GM21526 (cell line): ENCODE data around the gene EDAR.

Source experiments
- ATAC-seq: cut with Tn5 transposase; IDR thresholded peaks from one replicate; pipeline ENCODE4 v1.9.1; 2021; ENCODE audit warnings: moderate library complexity; ENCODE audit not compliant: unreplicated experiment, low FRiP score

The EDAR gene

GRCh38 chr2:108926561-108927380, 62.2 kb downstream of the EDAR start:
- ATAC-seq: no peak

GRCh38 chr2:108925735-108926134, 63.3 kb downstream of the EDAR start:
- no peak for ATAC-seq

- ATAC-seq: no peak
Observed at GRCh38 chr2:108925286-108925685, 63.7 kb downstream of the EDAR start.

- no peak for ATAC-seq
Observed at GRCh38 chr2:108924580-108925251, 64.3 kb downstream of the EDAR start.

- ATAC-seq: no peak
Observed at GRCh38 chr2:108923736-108924579, 65.1 kb downstream of the EDAR start.

DNA sequence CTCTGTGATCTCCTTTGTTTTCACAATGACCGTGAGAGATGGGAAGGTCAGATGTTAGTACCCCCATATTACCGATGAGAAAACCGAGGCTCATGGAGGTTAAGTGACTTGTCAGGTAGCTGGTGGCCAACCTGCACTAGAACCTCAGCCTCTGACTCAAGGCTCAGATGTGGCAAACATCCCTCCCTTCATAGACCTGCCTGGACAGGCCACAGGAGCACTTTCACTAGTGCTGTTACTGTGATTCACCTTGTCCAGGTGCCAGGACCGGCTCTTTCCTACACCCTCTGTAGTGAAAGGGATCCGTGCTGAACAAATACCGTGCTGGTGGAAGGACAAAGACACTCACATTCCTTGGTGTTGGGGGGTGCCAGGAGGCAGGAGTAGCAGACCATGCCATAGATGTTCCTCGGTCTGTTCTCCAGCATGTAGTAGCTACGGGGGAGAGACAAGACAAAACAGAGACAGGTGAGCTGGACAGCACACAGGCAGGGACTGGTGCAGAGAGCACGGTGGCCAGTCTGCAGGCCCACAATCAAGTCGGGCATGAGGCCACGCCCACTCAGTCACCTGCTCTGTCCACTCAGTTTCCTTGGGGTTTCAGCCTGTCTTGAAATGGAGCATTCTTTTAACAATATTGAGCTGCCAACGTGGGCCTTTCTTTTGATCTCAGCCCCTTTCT, 65.9 kb downstream of the EDAR start:
- no peak for ATAC-seq

- ATAC-seq: no peak
Observed at GRCh38 chr2:108922141-108922915, 66.7 kb downstream of the EDAR start.

DNA sequence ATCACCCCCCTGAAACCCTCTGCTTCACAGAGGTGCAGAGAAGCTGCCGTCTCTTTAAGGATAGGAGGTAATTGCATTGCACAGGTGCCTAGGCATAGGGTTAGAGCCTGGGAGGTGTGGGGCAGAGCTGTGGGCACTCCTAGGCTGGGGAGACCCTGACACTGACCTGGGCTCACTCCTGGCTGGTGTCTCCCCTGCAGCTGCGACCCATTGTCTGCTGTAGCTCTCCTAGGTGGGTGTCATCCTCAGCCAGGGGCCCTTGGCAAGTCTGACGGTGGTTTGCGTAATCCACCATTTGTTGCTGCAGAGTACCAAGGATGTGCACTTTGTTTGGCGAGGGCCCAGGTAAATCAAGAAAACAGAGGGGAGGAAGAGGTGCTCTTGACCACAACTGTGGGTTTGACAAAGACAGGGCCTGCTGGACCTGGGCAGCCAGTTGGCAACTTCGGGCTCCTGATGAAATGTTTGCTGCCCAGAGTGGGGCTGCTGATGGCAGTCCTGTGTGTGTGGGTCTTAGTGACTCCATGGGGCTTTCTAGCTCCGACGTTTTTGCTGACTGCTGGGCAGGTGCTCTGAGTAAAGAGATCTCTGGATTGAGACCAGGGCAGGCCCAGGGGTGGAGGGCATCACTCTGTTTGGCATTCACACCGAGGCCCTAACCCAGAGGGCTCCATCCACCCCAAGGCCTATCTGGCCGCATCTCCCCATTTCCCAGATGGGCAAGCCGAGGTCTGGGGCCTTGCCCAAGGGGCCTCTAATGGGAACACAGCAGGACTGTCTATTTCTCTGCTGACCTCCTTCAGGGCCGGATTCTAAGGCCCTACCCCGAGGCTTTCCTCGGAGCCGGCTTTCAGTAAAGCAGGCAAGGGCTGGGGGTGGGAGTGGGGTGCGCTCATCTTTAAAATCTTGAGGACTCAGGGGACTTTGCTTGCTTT, 67.7 kb downstream of the EDAR start:
- ATAC-seq: no peak

- no peak for ATAC-seq
Observed at GRCh38 chr2:108920686-108921085, 68.3 kb downstream of the EDAR start.

- no peak for ATAC-seq
Observed at GRCh38 chr2:108919571-108920373, 69.2 kb downstream of the EDAR start.

DNA sequence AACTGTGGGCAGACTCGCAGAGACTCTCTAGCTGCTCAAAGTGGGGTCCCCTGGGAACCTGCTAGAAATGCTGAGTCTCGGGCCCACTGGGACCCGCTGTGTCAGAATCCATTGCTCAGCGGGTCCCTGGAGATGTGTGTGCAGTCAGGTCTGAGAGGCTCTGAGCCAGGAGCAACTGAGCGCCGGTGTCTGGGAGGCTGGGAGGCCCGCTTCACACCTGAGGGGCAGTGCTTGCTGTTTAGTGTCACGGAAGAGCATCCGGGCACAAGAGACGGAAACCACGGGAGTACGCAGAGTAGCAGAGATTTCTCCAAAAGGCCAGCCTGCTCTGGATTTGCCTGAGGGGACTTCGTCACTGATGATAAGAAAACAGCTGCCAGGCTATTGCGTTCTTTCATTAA, 70.1 kb downstream of the EDAR start:
- no peak for ATAC-seq

- no peak for ATAC-seq
Observed at GRCh38 chr2:108918156-108918874, 70.7 kb downstream of the EDAR start.

- ATAC-seq: no peak
Observed at GRCh38 chr2:108917526-108917925, 71.5 kb downstream of the EDAR start.

DNA sequence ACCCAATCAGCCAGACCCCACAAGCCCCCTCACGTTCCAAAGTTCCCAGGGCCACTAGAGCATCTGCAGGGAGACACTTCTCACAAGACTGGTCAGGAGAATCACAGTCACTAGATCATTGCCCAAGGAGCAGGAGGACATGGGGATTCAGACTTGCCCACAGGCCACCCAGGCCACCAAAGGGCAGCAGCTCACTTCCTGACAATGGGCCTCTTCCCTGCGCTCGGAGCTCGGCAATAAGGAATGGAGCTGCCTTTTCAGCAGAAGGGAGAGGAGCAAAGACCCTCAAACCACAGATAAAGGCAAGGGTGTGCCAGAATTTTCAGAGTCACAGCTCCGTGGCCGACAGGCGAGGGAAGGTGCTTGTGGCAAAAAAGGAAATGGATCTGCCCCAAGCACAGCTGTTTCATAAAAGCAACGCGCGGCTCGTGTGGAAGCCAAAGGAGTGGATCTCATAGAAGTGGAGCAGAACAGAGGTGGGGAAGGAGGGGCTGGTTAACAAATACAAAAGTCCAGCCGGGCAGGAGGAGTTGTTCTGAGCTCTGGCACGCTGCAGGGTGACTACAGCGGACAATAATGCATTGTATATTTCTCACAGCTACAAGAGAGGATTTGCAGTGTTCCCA, 72.1 kb downstream of the EDAR start:
- no peak for ATAC-seq

GRCh38 chr2:108916122-108916795, 72.8 kb downstream of the EDAR start:
- no peak for ATAC-seq

GRCh38 chr2:108912629-108912902, 76.5 kb downstream of the EDAR start:
- no peak for ATAC-seq
